Measurements from ENCODE around the gene SLC37A4.
A peak's percentile ranks its signal among the peaks of the same experiment; 100 is the strongest.

The SLC37A4 gene

DNA sequence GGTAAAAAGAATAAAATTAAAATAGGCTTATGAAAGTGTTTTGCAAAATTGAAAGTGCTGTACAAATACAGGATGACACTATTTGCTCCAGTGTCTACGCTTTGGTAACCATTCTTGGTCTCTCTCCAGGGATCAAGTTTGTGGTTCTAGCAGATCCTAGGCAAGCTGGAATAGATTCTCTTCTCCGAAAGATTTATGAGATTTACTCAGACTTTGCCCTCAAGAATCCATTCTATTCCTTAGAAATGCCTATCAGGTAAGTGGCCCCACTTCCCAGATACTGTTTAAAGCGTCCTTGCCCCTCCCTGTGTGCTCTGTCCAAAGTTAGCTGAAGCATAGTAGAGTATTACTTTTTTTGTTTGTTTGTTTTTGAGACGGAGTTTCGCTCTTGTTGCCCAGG, 9.0 kb downstream of the SLC37A4 start:
- TF ChIP-seq, protein P1, sequence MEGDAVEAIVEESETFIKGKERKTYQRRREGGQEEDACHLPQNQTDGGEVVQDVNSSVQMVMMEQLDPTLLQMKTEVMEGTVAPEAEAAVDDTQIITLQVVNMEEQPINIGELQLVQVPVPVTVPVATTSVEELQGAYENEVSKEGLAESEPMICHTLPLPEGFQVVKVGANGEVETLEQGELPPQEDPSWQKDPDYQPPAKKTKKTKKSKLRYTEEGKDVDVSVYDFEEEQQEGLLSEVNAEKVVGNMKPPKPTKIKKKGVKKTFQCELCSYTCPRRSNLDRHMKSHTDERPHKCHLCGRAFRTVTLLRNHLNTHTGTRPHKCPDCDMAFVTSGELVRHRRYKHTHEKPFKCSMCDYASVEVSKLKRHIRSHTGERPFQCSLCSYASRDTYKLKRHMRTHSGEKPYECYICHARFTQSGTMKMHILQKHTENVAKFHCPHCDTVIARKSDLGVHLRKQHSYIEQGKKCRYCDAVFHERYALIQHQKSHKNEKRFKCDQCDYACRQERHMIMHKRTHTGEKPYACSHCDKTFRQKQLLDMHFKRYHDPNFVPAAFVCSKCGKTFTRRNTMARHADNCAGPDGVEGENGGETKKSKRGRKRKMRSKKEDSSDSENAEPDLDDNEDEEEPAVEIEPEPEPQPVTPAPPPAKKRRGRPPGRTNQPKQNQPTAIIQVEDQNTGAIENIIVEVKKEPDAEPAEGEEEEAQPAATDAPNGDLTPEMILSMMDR (conservative IDR thresholded peaks at IDR 0.05), result no peak

GRCh38 chr11:119019996-119020395, 10.7 kb downstream of the SLC37A4 start:
- H3K27ac ChIP-seq, result peak overlapping the region; percentile 96
- TF ChIP-seq, protein P1 (conservative IDR thresholded peaks at IDR 0.05), result no peak

More for the DNA sequence above, 9.0 kb downstream of the SLC37A4 start:
- H3K27ac ChIP-seq, result peak overlapping the region; percentile 96

GRCh38 chr11:119018074-119018938, 12.4 kb downstream of the SLC37A4 start, which contains the start of the genes RPS25 and TRAPPC4:
TSS of gene RPS25 (minus strand) at chr11:119018343. CDS start at chr11:119018284, 59 bp downstream.
TSS of gene TRAPPC4 (plus strand) at chr11:119018766. CDS start at chr11:119018796, 30 bp downstream.
- TF ChIP-seq, protein P1 (conservative IDR thresholded peaks at IDR 0.05), result no peak; the same call in 1 of the 2 replicates

DNA sequence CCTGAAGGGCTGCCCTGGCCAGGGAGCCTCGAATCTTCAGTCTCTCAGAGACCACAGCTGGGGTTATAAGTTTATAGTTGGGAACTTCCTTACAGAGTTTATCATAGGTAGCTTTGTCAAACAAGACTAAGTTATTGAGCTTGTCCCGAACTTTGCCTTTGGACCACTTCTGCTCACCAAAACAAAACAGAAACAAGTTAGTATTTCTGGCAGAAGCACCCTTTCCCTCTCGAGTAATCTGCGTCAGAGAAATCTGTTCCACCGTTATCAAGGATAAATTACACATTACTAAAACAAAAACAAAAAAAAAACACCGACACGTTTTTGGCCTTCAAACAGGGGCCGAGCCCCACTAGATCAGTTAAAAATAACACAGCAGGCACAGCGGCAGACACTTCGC, 13.3 kb downstream of the SLC37A4 start:
- peak overlapping the region; percentile 96 for H3K27ac ChIP-seq

More at GRCh38 chr11:119018074-119018938, 12.4 kb downstream of the SLC37A4 start, which contains the start of the genes RPS25 and TRAPPC4:
- H3K27ac ChIP-seq, result peak within 1 kb of the TSS; percentile 96

GRCh38 chr11:119016216-119017009, 14.3 kb downstream of the SLC37A4 start:
- TF ChIP-seq, protein P1 (conservative IDR thresholded peaks at IDR 0.05), result no peak
- H3K27ac ChIP-seq, result peak overlapping the region; percentile 96

GRCh38 chr11:119015054-119015611, 15.5 kb downstream of the SLC37A4 start:
- peak overlapping the region; percentile 96; the same call in 1 of the 2 replicates for H3K27ac ChIP-seq
- TF ChIP-seq, protein P1 (conservative IDR thresholded peaks at IDR 0.05), result peak; percentile 48

GRCh38 chr11:119014209-119014924, 16.3 kb downstream of the SLC37A4 start:
- TF ChIP-seq, protein P1 (conservative IDR thresholded peaks at IDR 0.05), result no peak
- H3K27ac ChIP-seq, result no peak overlapping the region; the same call in 1 of the 2 replicates

Data from VCaP (cell line).